Activated CD4-positive, alpha-beta T cell treated with anti-CD3 and anti-CD28 coated beads, Interleukin-2, amount 50 U/mL, for 48 hours (primary cell): Measurements from ENCODE around the gene ARMC5.
A peak's percentile ranks its signal among the peaks of the same experiment; 100 is the strongest.
"Not testable (repeated sequence)": the region's sequence is repeated elsewhere in the genome, so short reads cannot be mapped to it uniquely, and the experiment has no call there.

ENCODE experiments used
- DNase-seq, 2 experiments: peaks; one replicate each; pipeline ENCODE4 v3.0.0-alpha.2; 2020

ARMC5 gene

GRCh38 chr16:31478956-31479355 is 19.7 kb downstream of the ARMC5 start:
- DNase-seq = no peak

- DNase-seq = no peak
Observed at GRCh38 chr16:31479751-31480150, 20.4 kb downstream of the ARMC5 start.

- DNase-seq = no peak
Observed at GRCh38 chr16:31480851-31481536, 21.7 kb downstream of the ARMC5 start.

GRCh38 chr16:31483081-31483480 is 23.8 kb downstream of the ARMC5 start, which contains the start of gene SLC5A2:
SLC5A2 (plus strand) TSS chr16:31483123; CDS start chr16:31483137, 14 bp downstream.
- no peak for DNase-seq

- DNase-seq = not testable (repeated sequence)
Observed at GRCh38 chr16:31484048-31484447, 24.7 kb downstream of the ARMC5 start.

- no peak for DNase-seq
Observed at GRCh38 chr16:31484491-31485171, 25.3 kb downstream of the ARMC5 start.

GRCh38 chr16:31485571-31485970 is 26.3 kb downstream of the ARMC5 start:
- DNase-seq = no peak

GRCh38 chr16:31486045-31486444 is 26.7 kb downstream of the ARMC5 start:
- DNase-seq = no peak

- no peak for DNase-seq
Observed at GRCh38 chr16:31487071-31487719, 27.9 kb downstream of the ARMC5 start.

- DNase-seq = peak; percentile 61 to 72
Observed at GRCh38 chr16:31487720-31488467, 28.6 kb downstream of the ARMC5 start.

- no peak for DNase-seq
Observed at GRCh38 chr16:31488468-31489297, 29.4 kb downstream of the ARMC5 start.

- no peak for DNase-seq
Observed at GRCh38 chr16:31489298-31489564, 29.9 kb downstream of the ARMC5 start.

- no peak for DNase-seq
Observed at GRCh38 chr16:31489616-31490584, 30.6 kb downstream of the ARMC5 start.

GRCh38 chr16:31491778-31492418 is 32.6 kb downstream of the ARMC5 start:
- DNase-seq = no peak

GRCh38 chr16:31493506-31494125 is 34.3 kb downstream of the ARMC5 start:
- DNase-seq = no peak

GRCh38 chr16:31496670-31497069 is 37.4 kb downstream of the ARMC5 start:
- no peak for DNase-seq

- DNase-seq = no peak
Observed at GRCh38 chr16:31498493-31498892, 39.2 kb downstream of the ARMC5 start.

- no peak for DNase-seq
Observed at GRCh38 chr16:31499928-31500327, 40.6 kb downstream of the ARMC5 start.

- DNase-seq = no peak
Observed at GRCh38 chr16:31501226-31501965, 42.1 kb downstream of the ARMC5 start.

GRCh38 chr16:31501966-31502348 is 42.7 kb downstream of the ARMC5 start:
- no peak for DNase-seq
